Kidney (tissue), 14 donors: ENCODE data around the gene CARD10. TPM values are rescaled to one million over a fixed set of nuclear protein-coding genes. Genes with fewer than 3 reads are reported as not detected.
A peak's percentile ranks its signal among the peaks of the same experiment; 100 is the strongest.

ENCODE experiments used
- DNase-seq, 5 donors: peaks; one replicate each; pipeline ENCODE4 v3.0.0-alpha.2; 2013 to 2020
- FAIRE-seq: peaks from 2 replicates; lab custom pipeline; 2012; peaks lifted over from hg19 to GRCh38; lab: Jason Lieb, UNC
- H3K27ac ChIP-seq, 2 donors: one replicate each; pipeline ENCODE4 v1.7.0; 2013; ENCODE audit warnings: low read depth in 2 of 2, low read length in 2 of 2, inconsistent platforms in 1 of 2
- H3K27me3 ChIP-seq: one replicate; pipeline ENCODE4 v1.7.1; 2013; ENCODE audit warnings: low read length, inconsistent platforms; ENCODE audit not compliant: control insufficient read depth, insufficient read depth
- H3K36me3 ChIP-seq, 3 donors: one replicate each; pipeline versions ENCODE4 v1.7.0 to v1.7.1; 2013; ENCODE audit warnings: low read length in 3 of 3, control low read depth in 1 of 3, inconsistent platforms in 1 of 3; ENCODE audit not compliant: insufficient read depth in 3 of 3, control insufficient read depth in 2 of 3
- H3K4me1 ChIP-seq, 3 donors: one replicate each; pipeline versions ENCODE4 v1.7.0 to v1.7.1; 2013; ENCODE audit warnings: low read length in 3 of 3, inconsistent platforms in 1 of 3, low read depth in 1 of 3; ENCODE audit not compliant: control insufficient read depth in 2 of 3, insufficient read depth in 2 of 3
- H3K4me3 ChIP-seq, 3 donors: one replicate each; pipeline versions ENCODE4 v1.7.0 to v1.8.1; 2013; ENCODE audit warnings: low read length in 3 of 3, control low read depth in 1 of 3, inconsistent platforms in 1 of 3
- H3K9ac ChIP-seq, 3 donors: one replicate each; pipeline versions ENCODE4 v1.7.0 to v1.7.1; 2013; ENCODE audit warnings: low read length in 3 of 3, control low read depth in 1 of 3, inconsistent platforms in 1 of 3
- H3K9me3 ChIP-seq, 3 donors: one replicate each; pipeline versions ENCODE4 v1.7.0 to v1.7.1; 2013; ENCODE audit warnings: low read length in 3 of 3, control low read depth in 1 of 3, inconsistent platforms in 1 of 3; ENCODE audit not compliant: control insufficient read depth in 2 of 3, insufficient read depth in 1 of 3
- intact Hi-C: fragments of 100-400 bp; cut with DNase I; formaldehyde crosslinking; loops from one replicate; pipeline ENCODE4 v1.11.1; 2022
- polyA plus RNA-seq: library from polyadenylated mRNA; stranded (reverse); fragments of 350-450 nt; fragmentation: Illumina TruSeq; extraction: RNeasy Lipid Tissue Mini Kit (QIAGEN cat#74804); gene quantifications from one replicate; pipeline ENCODE4 v1.2.3, GENCODE V29; 2014; ENCODE audit warnings: low read depth, low replicate concordance; ENCODE audit not compliant: insufficient read depth
- total RNA-seq: library from RNA; stranded (reverse); fragmentation: NEBNext Ultra II Directional; extraction: Animal tissue kit (Norgen Biotek cat#: 25700); gene quantifications from one replicate; pipeline ENCODE4 v1.2.1, GENCODE V29; 2021
- TF ChIP-seq, protein P1 (sequence below): IDR thresholded peaks from 3 replicates; pipeline ENCODE4 v1.5.1; 2012; ENCODE audit warnings: mild to moderate bottlenecking, moderate library complexity, borderline replicate concordance; ENCODE audit not compliant: insufficient read depth; ENCODE audit errors: extremely low read depth
- donor health status: control.
- donor health status: control.
- donor health status: control.
- donor health status: control.
- donor health status: control.
- donor health status: DM: yes; HTN: yes; CAD: no.
- donor health status: Normal renal cell carcinoma (clear cell type).

The CARD10 gene
- total and polyA plus RNA-seq, 2 donors from 2014 or later: 32.4 to 42.3 TPM

DNA sequence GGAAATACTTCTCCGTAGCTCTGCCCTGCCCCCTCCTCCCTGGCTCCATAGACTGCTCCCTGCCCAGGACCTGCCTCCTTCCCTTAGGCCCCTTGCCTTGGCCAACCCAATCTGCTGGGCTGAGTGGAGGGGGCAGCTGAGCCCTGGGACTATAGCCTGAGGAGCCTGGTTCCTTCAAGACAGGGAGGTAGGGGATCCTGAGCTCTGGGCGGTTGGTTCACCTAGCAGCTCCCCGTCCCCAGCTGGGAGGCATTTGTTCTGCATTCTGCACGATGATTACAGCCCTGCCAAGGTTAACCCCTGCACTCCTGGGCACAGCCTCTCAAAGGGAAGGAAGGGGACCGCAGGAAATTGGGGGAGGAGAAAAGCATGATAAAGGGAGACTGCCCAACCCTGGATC is 37.5 kb upstream of the CARD10 start:
- Histone ChIP-seq H3K36me3 (no peaks in the 10 kb centered on the region), H3K9me3 (no peaks in the 10 kb centered on the region), H3K4me1 (peaks cover 4 to 35% (median 13%) of the 10 kb centered on the region in 3 donors), H3K4me3 (no peak overlapping the region), H3K27ac (no peak overlapping the region), H3K9ac (no peak overlapping the region), H3K27me3 (no peaks in the 10 kb centered on the region)
- FAIRE-seq (no peak), DNase-seq (peak in 1 of 5 donors; percentile 46)
- intact Hi-C loops: no loop called here
- TF ChIP-seq, protein P1, sequence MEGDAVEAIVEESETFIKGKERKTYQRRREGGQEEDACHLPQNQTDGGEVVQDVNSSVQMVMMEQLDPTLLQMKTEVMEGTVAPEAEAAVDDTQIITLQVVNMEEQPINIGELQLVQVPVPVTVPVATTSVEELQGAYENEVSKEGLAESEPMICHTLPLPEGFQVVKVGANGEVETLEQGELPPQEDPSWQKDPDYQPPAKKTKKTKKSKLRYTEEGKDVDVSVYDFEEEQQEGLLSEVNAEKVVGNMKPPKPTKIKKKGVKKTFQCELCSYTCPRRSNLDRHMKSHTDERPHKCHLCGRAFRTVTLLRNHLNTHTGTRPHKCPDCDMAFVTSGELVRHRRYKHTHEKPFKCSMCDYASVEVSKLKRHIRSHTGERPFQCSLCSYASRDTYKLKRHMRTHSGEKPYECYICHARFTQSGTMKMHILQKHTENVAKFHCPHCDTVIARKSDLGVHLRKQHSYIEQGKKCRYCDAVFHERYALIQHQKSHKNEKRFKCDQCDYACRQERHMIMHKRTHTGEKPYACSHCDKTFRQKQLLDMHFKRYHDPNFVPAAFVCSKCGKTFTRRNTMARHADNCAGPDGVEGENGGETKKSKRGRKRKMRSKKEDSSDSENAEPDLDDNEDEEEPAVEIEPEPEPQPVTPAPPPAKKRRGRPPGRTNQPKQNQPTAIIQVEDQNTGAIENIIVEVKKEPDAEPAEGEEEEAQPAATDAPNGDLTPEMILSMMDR: no peak

DNA sequence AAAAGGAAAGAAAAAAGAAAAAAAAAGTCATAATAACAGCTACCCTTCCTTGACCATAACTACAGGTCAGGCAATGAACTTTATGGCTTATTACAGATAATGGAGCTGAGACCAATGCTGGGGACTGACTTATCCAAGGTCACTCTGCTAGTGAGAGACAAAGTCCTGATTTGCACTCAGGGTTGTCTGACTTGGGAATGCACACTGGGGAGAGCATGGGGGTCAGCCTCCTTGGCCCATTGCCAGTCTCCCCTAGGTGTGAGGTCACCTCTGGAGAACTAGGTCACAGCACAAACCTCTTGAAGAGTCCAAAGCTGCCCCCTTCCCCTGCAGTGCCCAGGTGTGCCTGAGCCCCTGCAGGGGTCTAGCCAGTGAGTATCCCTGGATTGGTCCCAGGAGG is 35.8 kb upstream of the CARD10 start:
- no peak for FAIRE-seq
- intact Hi-C loops: no loop called here
- H3K4me1 ChIP-seq: peaks cover 7 to 36% (median 21%) of the 10 kb centered on the region in 3 donors

GRCh38 chr22:37553725-37554124 is 34.5 kb upstream of the CARD10 start:
- Histone ChIP-seq H3K4me3 (no peak overlapping the region), H3K4me1 (peaks cover 7 to 39% (median 21%) of the 10 kb centered on the region in 3 donors), H3K36me3 (no peaks in the 10 kb centered on the region), H3K27ac (no peak overlapping the region), H3K27me3 (no peaks in the 10 kb centered on the region), H3K9ac (no peak overlapping the region), H3K9me3 (no peaks in the 10 kb centered on the region)
- TF ChIP-seq, protein P1: no peak
- no peak for DNase-seq
- FAIRE-seq: no peak
- intact Hi-C loops: no loop called here

More for the DNA sequence above, 35.8 kb upstream of the CARD10 start:
- H3K36me3 ChIP-seq: no peaks in the 10 kb centered on the region
- H3K4me3 ChIP-seq: no peak overlapping the region
- H3K9ac ChIP-seq: no peak overlapping the region
- no peak overlapping the region for H3K27ac ChIP-seq
- no peak for DNase-seq
- no peaks in the 10 kb centered on the region for H3K9me3 ChIP-seq
- H3K27me3 ChIP-seq: no peaks in the 10 kb centered on the region
- TF ChIP-seq, protein P1: no peak
